HG03066 (cell line): ENCODE results near the gene ZNF317.

Source experiments
- ATAC-seq: cut with Tn5 transposase; IDR thresholded peaks from one replicate; pipeline ENCODE4 v1.9.1; 2021; ENCODE audit warnings: low read depth; ENCODE audit not compliant: unreplicated experiment

The ZNF317 gene

GRCh38 chr19:9140159-9140874, at the start of gene ZNF317:
Gene ZNF317 (plus strand): TSS chr19:9140397. CDS start chr19:9156017, 15,620 bp downstream.
- peak; percentile 87 for ATAC-seq

- no peak for ATAC-seq
These were observed 32.8 kb upstream of the ZNF317 start, which contains the start of gene OR7G2 for GRCh38 chr19:9107375-9107774. Gene OR7G2 (minus strand): TSS chr19:9107475. CDS start chr19:9103243, 4,232 bp downstream.

- no peak for ATAC-seq
These were observed 30.2 kb upstream of the ZNF317 start for GRCh38 chr19:9109959-9110358.

- no peak for ATAC-seq
These were observed 24.8 kb upstream of the ZNF317 start, which contains the start of gene OR7G1 for GRCh38 chr19:9115307-9115813. Gene OR7G1 (minus strand): TSS chr19:9115763. CDS start chr19:9115763, 0 bp downstream.

- ATAC-seq, result no peak
These were observed 23.6 kb upstream of the ZNF317 start for GRCh38 chr19:9116547-9116946.

GRCh38 chr19:9126900-9127405, 13.2 kb upstream of the ZNF317 start, which contains the start of gene OR7G3:
Gene OR7G3 (minus strand): TSS chr19:9126950. CDS start chr19:9126950, 0 bp downstream.
- ATAC-seq, result no peak

GRCh38 chr19:9128171-9128570, 12.0 kb upstream of the ZNF317 start:
- no peak for ATAC-seq

GRCh38 chr19:9130965-9131364, 9.2 kb upstream of the ZNF317 start:
- ATAC-seq, result no peak

- no peak for ATAC-seq
These were observed 7.8 kb upstream of the ZNF317 start for GRCh38 chr19:9132422-9132821.

GRCh38 chr19:9139609-9140158, 513 bp upstream of the ZNF317 start:
- no peak for ATAC-seq

- no peak for ATAC-seq
These were observed 4.7 kb downstream of the ZNF317 start for GRCh38 chr19:9144920-9145319.

- ATAC-seq, result no peak
These were observed 6.7 kb downstream of the ZNF317 start for GRCh38 chr19:9146882-9147281.

GRCh38 chr19:9148697-9149096, 8.5 kb downstream of the ZNF317 start:
- ATAC-seq, result no peak

- no peak for ATAC-seq
These were observed 9.8 kb downstream of the ZNF317 start for GRCh38 chr19:9149997-9150396.

- ATAC-seq, result no peak
These were observed 10.5 kb downstream of the ZNF317 start for GRCh38 chr19:9150650-9151049.

GRCh38 chr19:9151367-9151766, 11.2 kb downstream of the ZNF317 start:
- no peak for ATAC-seq

- no peak for ATAC-seq
These were observed 15.4 kb downstream of the ZNF317 start for GRCh38 chr19:9155591-9155990.

GRCh38 chr19:9156304-9156703, 16.1 kb downstream of the ZNF317 start:
- ATAC-seq, result no peak

- no peak for ATAC-seq
These were observed 19.7 kb downstream of the ZNF317 start for GRCh38 chr19:9159891-9160290.

GRCh38 chr19:9161427-9161826, 21.2 kb downstream of the ZNF317 start:
- no peak for ATAC-seq

GRCh38 chr19:9165261-9165660, 25.1 kb downstream of the ZNF317 start:
- no peak for ATAC-seq

GRCh38 chr19:9166846-9167245, 26.6 kb downstream of the ZNF317 start:
- no peak for ATAC-seq
